HepG2 (cell line): ENCODE data around the gene SERTAD3. TPM values are rescaled to one million over a fixed set of nuclear protein-coding genes. Genes with fewer than 3 reads are reported as not detected.
A peak's percentile ranks its signal among the peaks of the same experiment; 100 is the strongest.

Source experiments
- ATAC-seq: fragments of 200-7000 bp; cut with Tn5 transposase; 3 replicates; pipeline ENCODE4 v1.9.1; 2020; ENCODE audit warnings: mild to moderate bottlenecking, moderate library complexity
- BruUV-seq: library from RNA; stranded (reverse); fragments of 400-500 nt; replicated peaks from 2 replicates; lab custom pipeline; 2021; lab: Mats Ljungman, UMichigan
- CTCF ChIA-PET: fragments of 300-600 bp; formaldehyde crosslinking; extraction: SDS; loops from one replicate; lab custom pipeline; 2021; ENCODE audit warnings: low total read pairs, inconsistent platforms, low intra/inter-chr PET ratio; lab: Yijun Ruan, JAX
- POLR2A ChIA-PET: fragments of 350-600 bp; sonication (Branson Sonifier 250); formaldehyde crosslinking; loops from one replicate; lab custom pipeline; 2020; ENCODE audit warnings: antibody characterized with exemption, inconsistent platforms; lab: Yijun Ruan, JAX
- DNase-seq: peaks from one replicate; pipeline ENCODE4 v3.0.0-alpha.2; 2015; ENCODE audit warnings: low spot score
- FAIRE-seq: peaks from 3 replicates; lab custom pipeline; 2011; peaks lifted over from hg19 to GRCh38; lab: Jason Lieb, UNC
- H2AFZ ChIP-seq: one replicate; pipeline ENCODE4 v1.6.1; 2011; ENCODE audit warnings: low read length, inconsistent platforms
- H3K27ac ChIP-seq: fragments of 300-600 bp; 3 replicates; pipeline ENCODE4 v1.8.0; 2011; ENCODE audit warnings: mixed run types, mild to moderate bottlenecking, mixed read lengths, low read length, inconsistent platforms; ENCODE audit not compliant: insufficient read depth; ENCODE audit errors: extremely low read length
- H3K27me3 ChIP-seq, 2 experiments: fragments of 200-600 bp in 1 of 2; 2 replicates in 1 of 2; 3 replicates in 1 of 2; pipeline versions ENCODE4 v1.6.0 to v1.8.0; 2011; ENCODE audit warnings: low read length in 2 of 2, mild to moderate bottlenecking in 2 of 2, moderate library complexity in 2 of 2, inconsistent platforms in 1 of 2; ENCODE audit not compliant: insufficient read depth in 2 of 2, control insufficient read depth in 1 of 2
- H3K36me3 ChIP-seq, 2 experiments: fragments of 200-600 bp in 1 of 2; replicated peaks in 1 of 2; 2 replicates in 1 of 2; 3 replicates in 1 of 2; pipeline versions ENCODE4 v1.5.1 to v1.8.0; 2011; ENCODE audit warnings: low read length in 2 of 2, inconsistent platforms in 1 of 2; ENCODE audit not compliant: insufficient read depth in 2 of 2, control insufficient read depth in 1 of 2
- H3K4me1 ChIP-seq: 2 replicates; pipeline ENCODE4 v1.5.1; 2012; ENCODE audit warnings: low read length, inconsistent platforms; ENCODE audit not compliant: insufficient read depth
- H3K4me2 ChIP-seq: 2 replicates; pipeline ENCODE4 v1.6.0; 2011; ENCODE audit warnings: low read depth, low read length, inconsistent platforms
- H3K4me3 ChIP-seq, 3 experiments: fragments of 200-600 bp in 1 of 3; sonication (generic), shearing (Covaris generic) in 1 of 3; replicated peaks in 1 of 3; 2 replicates each; pipeline ENCODE4 v1.5.1; 2011 to 2016; ENCODE audit warnings: low read length in 3 of 3, inconsistent platforms in 2 of 3, low read depth in 2 of 3, mild to moderate bottlenecking in 2 of 3, control low read depth in 1 of 3, mixed read lengths in 1 of 3; ENCODE audit not compliant: insufficient read depth in 1 of 3
- H3K79me2 ChIP-seq: one replicate; pipeline ENCODE4 v1.6.1; 2011; ENCODE audit warnings: low read length, inconsistent platforms; ENCODE audit not compliant: insufficient read depth
- H3K9ac ChIP-seq: 2 replicates; pipeline ENCODE4 v1.6.0; 2011; ENCODE audit warnings: mild to moderate bottlenecking, low read depth, low read length, inconsistent platforms; ENCODE audit not compliant: insufficient read depth
- H3K9me3 ChIP-seq: 2 replicates; pipeline ENCODE4 v1.5.1; 2012; ENCODE audit warnings: mild to moderate bottlenecking, low read length
- H4K20me1 ChIP-seq: 2 replicates; pipeline ENCODE4 v1.6.0; 2011; ENCODE audit warnings: inconsistent platforms, mild to moderate bottlenecking, low read length, moderate library complexity; ENCODE audit not compliant: insufficient read depth
- ARID2 ChIP-seq: sonication (generic); formaldehyde crosslinking; IDR thresholded peaks from 2 replicates; pipeline ENCODE4 v1.8.1; 2022; ENCODE audit warnings: mild to moderate bottlenecking, missing genetic modification reagents, borderline replicate concordance
- EEA1 ChIP-seq: sonication (generic); formaldehyde crosslinking; IDR thresholded peaks from 2 replicates; pipeline ENCODE4 v1.5.1; 2020; ENCODE audit warnings: mild to moderate bottlenecking, missing genetic modification reagents, borderline replicate concordance
- FOXJ3 ChIP-seq: sonication (generic); formaldehyde crosslinking; IDR thresholded peaks from 2 replicates; pipeline ENCODE4 v1.4.0; 2020; ENCODE audit warnings: missing genetic modification reagents, mild to moderate bottlenecking, borderline replicate concordance
- GABPA ChIP-seq, 2 experiments: IDR thresholded peaks; 2 replicates each; pipeline ENCODE4 v1.6.1; 2011 to 2016; ENCODE audit warnings: low read depth in 2 of 2, low read length in 1 of 2, missing biosample characterization in 1 of 2, missing genetic modification characterization in 1 of 2
- HMG20A ChIP-seq: IDR thresholded peaks from 2 replicates; pipeline ENCODE4 v1.6.1; 2016; ENCODE audit warnings: borderline replicate concordance
- HMG20B ChIP-seq: conservative IDR thresholded peaks from 2 replicates; pipeline ENCODE4 v1.6.1; 2016; ENCODE audit warnings: missing genetic modification reagents, missing compliant biosample characterization
- JARID2 ChIP-seq: sonication (generic); formaldehyde crosslinking; IDR thresholded peaks from 2 replicates; pipeline ENCODE4 v1.8.1; 2023; ENCODE audit warnings: missing genetic modification reagents, inconsistent platforms; ENCODE audit not compliant: insufficient replicate concordance
- NFE2 ChIP-seq: sonication (generic); formaldehyde crosslinking; IDR thresholded peaks from 2 replicates; pipeline ENCODE4 v1.4.0; 2020; ENCODE audit warnings: missing genetic modification reagents
- PHB2 ChIP-seq: fragments of 450-650 bp; IDR thresholded peaks from 2 replicates; pipeline ENCODE4 v1.6.1; 2018; ENCODE audit not compliant: partially characterized antibody
- PRPF4 ChIP-seq: fragments of 200-400 bp; formaldehyde crosslinking; IDR thresholded peaks from 2 replicates; pipeline ENCODE4 v1.6.1; 2016; ENCODE audit warnings: low read length, low read depth; ENCODE audit not compliant: poor library complexity, severe bottlenecking
- RAD51 ChIP-seq: fragments of 450-650 bp; IDR thresholded peaks from 2 replicates; pipeline ENCODE4 v1.6.1; 2016; ENCODE audit warnings: borderline replicate concordance
- RNF219 ChIP-seq: sonication (generic); formaldehyde crosslinking; IDR thresholded peaks from 2 replicates; pipeline ENCODE4 v1.5.0; 2020; ENCODE audit warnings: mild to moderate bottlenecking, missing genetic modification reagents
- TCF12 ChIP-seq, 2 experiments: fragments of 450-650 bp in 1 of 2; sonication (generic) in 1 of 2; formaldehyde crosslinking in 1 of 2; IDR thresholded peaks; 2 replicates each; pipeline versions ENCODE4 v1.6.1 to v1.8.0; 2017 to 2022; ENCODE audit warnings: antibody characterized with exemption in 1 of 2, mild to moderate bottlenecking in 1 of 2, missing genetic modification reagents in 1 of 2, moderate library complexity in 1 of 2
- TCF7 ChIP-seq: sonication (generic); IDR thresholded peaks from 2 replicates; pipeline ENCODE4 v1.6.1; 2016; ENCODE audit warnings: antibody characterized with exemption, low read depth
- ZEB1 ChIP-seq: IDR thresholded peaks from 2 replicates; pipeline ENCODE4 v1.6.1; 2012; ENCODE audit warnings: mild to moderate bottlenecking, low read depth, inconsistent platforms; ENCODE audit not compliant: insufficient replicate concordance
- ZFX ChIP-seq: sonication (generic); formaldehyde crosslinking; IDR thresholded peaks from 2 replicates; pipeline ENCODE4 v1.4.0; 2020; ENCODE audit warnings: mild to moderate bottlenecking, low read depth, missing genetic modification reagents, moderate library complexity
- ZNF121 ChIP-seq: sonication (generic); formaldehyde crosslinking; IDR thresholded peaks from 2 replicates; pipeline ENCODE4 v1.5.0; 2020; ENCODE audit warnings: mild to moderate bottlenecking, missing genetic modification reagents
- ZNF317 ChIP-seq: sonication (generic); formaldehyde crosslinking; IDR thresholded peaks from 2 replicates; pipeline ENCODE4 v1.5.0; 2020; ENCODE audit warnings: mild to moderate bottlenecking, missing genetic modification reagents
- ZNF691 ChIP-seq: sonication (generic); formaldehyde crosslinking; IDR thresholded peaks from 2 replicates; pipeline ENCODE4 v1.4.0; 2020; ENCODE audit warnings: missing genetic modification reagents, low read depth, mild to moderate bottlenecking, borderline replicate concordance
- ZNF800 ChIP-seq: sonication (generic); formaldehyde crosslinking; IDR thresholded peaks from 2 replicates; pipeline ENCODE4 v1.4.0; 2020; ENCODE audit warnings: missing genetic modification reagents
- WGBS: methylation state at CpG from one replicate; pipeline ENCODE4 v1.1.6; 2017; ENCODE audit warnings: low lambda C conversion rate; 5-methylcytosine and 5-hydroxymethylcytosine counted together
- in situ Hi-C: cut with HindIII; loops from 2 replicates; pipeline ENCODE4 v1.10.0; 2017; ENCODE audit warnings: low pct_unique_long_range_greater_than_20kb; ENCODE audit not compliant: extremely low pct_ligation_motif_present
- intact Hi-C: fragments of 100-400 bp; cut with micrococcal nuclease; formaldehyde crosslinking; loops from one replicate; pipeline ENCODE4 v1.10.0; 2022; ENCODE audit not compliant: unreplicated experiment
- polyA plus RNA-seq, 8 experiments: library from polyadenylated mRNA; depleted of rRNA in 3 of 8; stranded (reverse) in 7 of 8; unstranded in 1 of 8; fragments of >200 nt; fragmentation: Illumina TruSeq in 4 of 8; extraction: Trizol in 4 of 8; gene quantifications; 2 replicates each; pipeline versions ENCODE4 v1.2.1 to v1.2.3, GENCODE V29; 2011 to 2016; ENCODE audit warnings: low read depth in 4 of 8, missing spikeins in 1 of 8, mixed read lengths in 1 of 8; ENCODE audit not compliant: insufficient read depth in 1 of 8
- total RNA-seq, 5 experiments: library from RNA; depleted of rRNA; stranded (reverse); fragments of >200 nt; fragmentation: Illumina TruSeq; extraction: Trizol; gene quantifications; 2 replicates each; pipeline ENCODE4 v1.2.3, GENCODE V29; 2016; ENCODE audit warnings: low read depth in 1 of 5

SERTAD3 gene
- total and polyA plus RNA-seq, 2 of the 13 experiments (the other 11 are each of a cell fraction or from before 2014, with no cell fraction given), result 9.6 to 16.9 TPM

- POLR2A ChIA-PET, result interaction anchor here (1.0 to 2.2 kb wide), 6 partner anchors 9 to 44 kb away, joined by 3 to 50 read pairs (median 17); partner anchors contain the start of gene SERTAD3
- Histone ChIP-seq H3K9me3 (no peaks in the 10 kb centered on the region), H3K4me3 (no peak overlapping the region), H3K27me3 (no peaks in the 10 kb centered on the region; a peak in 1 of 5 replicates), H3K36me3 (peaks cover 0 to 2% of the 10 kb centered on the region in 2 experiments; a peak in 1 of 5 replicates), H4K20me1 (no peaks in the 10 kb centered on the region), H3K9ac (no peak overlapping the region), H3K4me2 (no peak overlapping the region), H3K79me2 (peaks cover 7% of the 10 kb centered on the region), H3K4me1 (peaks cover 57% of the 10 kb centered on the region), H3K27ac (no peak overlapping the region), H2AFZ (no peak overlapping the region)
- intact Hi-C loops, result loop anchor here (2.0 to 10.0 kb wide), 2 partner anchors 25 to 75 kb away; partner anchors contain the start of genes C19orf47, PLD3 and SERTAD3
- 60% methylated on average over 3 of the region's 5 CpGs for WGBS
- no TSS peak for BruUV-seq
- TF ChIP-seq HMG20B (no peak), HMG20A (CRISPR knock-in tag) (no peak), ZFX (CRISPR knock-in tag) (no peak), EEA1 (no peak), GABPA (IDR thresholded peaks at IDR 0.05; ENCODE audit: low read depth, low read length) (no peak), GABPA (CRISPR knock-in tag; IDR thresholded peaks at IDR 0.05; ENCODE audit: low read depth) (no peak), PHB2 (no peak), JARID2 (CRISPR knock-in tag) (no peak), ZNF121 (CRISPR knock-in tag) (peak; percentile 86), TCF12 (IDR thresholded peaks at IDR 0.05) (no peak), TCF12 (CRISPR knock-in tag; IDR thresholded peaks at IDR 0.05) (0 out of 2 replicates have a peak, but pooled peaks have one; percentile 29), RNF219 (CRISPR knock-in tag) (no peak), ZNF317 (CRISPR knock-in tag) (no peak), ZEB1 (no peak), ZNF800 (CRISPR knock-in tag) (no peak), FOXJ3 (no peak), NFE2 (CRISPR knock-in tag) (no peak), ZNF691 (CRISPR knock-in tag) (peak; percentile 97), ARID2 (CRISPR knock-in tag) (no peak), RAD51 (no peak), PRPF4 (no peak), TCF7 (no peak)
- no peak for ATAC-seq
- CTCF ChIA-PET, result no interaction called here
- DNase-seq, result no peak
- in situ Hi-C loops, result no loop called here
- FAIRE-seq, result no peak
These were observed 24.4 kb downstream of the SERTAD3 start for GRCh38 chr19:40419780-40420179.
